Measurements from ENCODE around the gene LYPD6B.

GRCh38 chr2:149064365-149064841 lies 25.9 kb downstream of the LYPD6B start:
- TF ChIP-seq MAX (IDR thresholded peaks at IDR 0.05; ENCODE audit: low read depth, low read length) (no peak), CTCF (IDR thresholded peaks at IDR 0.05 in 2 of 3, conservative IDR thresholded peaks at IDR 0.05 in 1 of 3; ENCODE audit: control insufficient read depth in 2 of 3, extremely low read depth in 1 of 3, insufficient read depth in 1 of 3, low read depth in 3 of 3, low read length in 3 of 3) (no peak)
